Glutamatergic neuron (in vitro differentiated cells): ENCODE measurements around the gene THBS4. TPM values are rescaled to one million over a fixed set of nuclear protein-coding genes. Genes with fewer than 3 reads are reported as not detected.
A peak's percentile ranks its signal among the peaks of the same experiment; 100 is the strongest.

Experiments
- DNase-seq: peaks from one replicate; pipeline ENCODE4 v3.0.0; 2022
- H3K27ac Mint-ChIP-seq: one replicate; pipeline ENCODE4 v1.8.0; 2020; ENCODE audit warnings: mild to moderate bottlenecking, mixed read lengths, inconsistent platforms; ENCODE audit not compliant: unreplicated experiment
- H3K27me3 Mint-ChIP-seq: one replicate; pipeline ENCODE4 v1.8.0; 2020; ENCODE audit warnings: mild to moderate bottlenecking, moderate library complexity, mixed read lengths, inconsistent platforms; ENCODE audit not compliant: unreplicated experiment
- H3K36me3 Mint-ChIP-seq: one replicate; pipeline ENCODE4 v1.8.0; 2020; ENCODE audit warnings: mild to moderate bottlenecking, mixed read lengths, inconsistent platforms; ENCODE audit not compliant: unreplicated experiment
- H3K4me1 Mint-ChIP-seq: one replicate; pipeline ENCODE4 v1.8.0; 2020; ENCODE audit warnings: mild to moderate bottlenecking, low read depth, mixed read lengths, inconsistent platforms; ENCODE audit not compliant: unreplicated experiment
- H3K4me3 Mint-ChIP-seq: one replicate; pipeline ENCODE4 v1.8.0; 2020; ENCODE audit warnings: mild to moderate bottlenecking, mixed read lengths, inconsistent platforms; ENCODE audit not compliant: unreplicated experiment
- H3K9me3 Mint-ChIP-seq: one replicate; pipeline ENCODE4 v1.8.0; 2020; ENCODE audit warnings: mild to moderate bottlenecking, moderate library complexity, mixed read lengths, inconsistent platforms; ENCODE audit not compliant: unreplicated experiment
- CTCF ChIP-seq: fragments of 200-600 bp; sonication (generic); IDR thresholded peaks from one replicate; pipeline ENCODE4 v1.5.0; 2021; ENCODE audit not compliant: partially characterized antibody, unreplicated experiment
- total RNA-seq: library from RNA; stranded (reverse); fragmentation: NEBNext Ultra II Directional; extraction: Animal tissue kit (Norgen Biotek cat#: 25700); gene quantifications from one replicate; pipeline ENCODE4 v1.2.1, GENCODE V29; 2021; ENCODE audit not compliant: unreplicated experiment

THBS4 gene
- total RNA-seq, 1 donor from 2014 or later: 41.1 TPM

- DNase-seq: no peak
- no peak for TF ChIP-seq CTCF
- Mint-ChIP-seq H3K4me1 (peaks cover 5% of the 10 kb centered on the region), H3K27ac (no peak overlapping the region), H3K36me3 (no peaks in the 10 kb centered on the region), H3K9me3 (no peaks in the 10 kb centered on the region), H3K4me3 (no peak overlapping the region), H3K27me3 (no peaks in the 10 kb centered on the region)
These were observed 90.1 kb downstream of the THBS4 start for GRCh38 chr5:80125022-80125961.

DNA sequence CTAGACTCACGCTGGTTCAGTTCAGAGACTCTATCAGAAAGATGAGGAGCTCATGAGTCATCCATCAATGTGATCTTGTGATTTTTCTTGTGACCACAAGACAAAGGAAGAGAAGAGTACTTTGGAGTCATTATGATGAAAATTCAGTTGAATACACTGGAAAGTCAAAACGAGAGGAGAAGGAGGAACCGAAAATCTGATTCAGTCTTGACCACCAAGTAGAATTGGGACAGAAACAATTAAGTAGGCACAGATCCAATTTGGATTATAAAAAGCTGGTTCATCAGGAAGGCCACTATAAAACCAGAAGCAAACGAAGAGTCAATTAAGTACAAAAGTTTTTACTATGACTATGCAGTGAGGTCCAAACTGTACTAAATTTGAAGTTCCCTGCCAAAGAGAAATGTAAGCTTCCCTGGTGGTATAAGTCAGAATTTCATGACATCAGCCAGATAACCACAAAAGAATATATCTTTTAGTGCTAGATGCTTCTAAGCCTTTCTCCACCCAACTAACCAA is 90.9 kb downstream of the THBS4 start:
- Mint-ChIP-seq H3K27ac (no peak overlapping the region), H3K9me3 (no peaks in the 10 kb centered on the region), H3K4me3 (no peak overlapping the region), H3K36me3 (peaks cover 5% of the 10 kb centered on the region), H3K27me3 (no peaks in the 10 kb centered on the region), H3K4me1 (peaks cover 5% of the 10 kb centered on the region)
- DNase-seq: no peak
- TF ChIP-seq CTCF: peak; percentile 29

GRCh38 chr5:80127116-80127552 is 92.0 kb downstream of the THBS4 start:
- no peak for DNase-seq
- no peak overlapping the region for H3K4me3 Mint-ChIP-seq
- H3K4me1 Mint-ChIP-seq: peaks cover 5% of the 10 kb centered on the region
- peaks cover 10% of the 10 kb centered on the region for H3K36me3 Mint-ChIP-seq
- H3K27me3 Mint-ChIP-seq: no peaks in the 10 kb centered on the region
- H3K27ac Mint-ChIP-seq: no peak overlapping the region
- no peak for TF ChIP-seq CTCF
- no peaks in the 10 kb centered on the region for H3K9me3 Mint-ChIP-seq

DNA sequence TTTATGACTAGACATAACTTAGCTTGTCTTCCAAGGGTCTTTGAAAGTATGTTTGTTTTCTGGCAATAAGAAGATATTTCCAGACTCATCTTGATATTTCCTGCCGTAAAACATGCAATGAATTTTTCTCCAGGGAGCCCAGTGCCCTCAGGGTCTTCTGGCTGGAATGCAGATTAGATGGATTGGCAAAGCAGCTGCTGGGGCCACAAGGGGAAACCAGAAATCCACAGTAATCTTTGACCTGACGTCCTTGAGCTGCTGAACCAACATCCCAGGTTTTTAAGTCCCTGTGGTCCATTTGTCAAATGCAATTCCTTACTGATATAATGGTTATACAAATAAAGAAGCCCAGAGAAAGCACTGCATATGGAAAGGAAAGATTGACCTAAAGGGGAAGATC is 93.0 kb downstream of the THBS4 start:
- H3K27ac Mint-ChIP-seq: no peak overlapping the region
- peaks cover 10% of the 10 kb centered on the region for H3K36me3 Mint-ChIP-seq
- peak; percentile 60 for DNase-seq
- H3K4me3 Mint-ChIP-seq: no peak overlapping the region
- peaks cover 5% of the 10 kb centered on the region for H3K4me1 Mint-ChIP-seq
- TF ChIP-seq CTCF: no peak
- H3K27me3 Mint-ChIP-seq: no peaks in the 10 kb centered on the region
- no peaks in the 10 kb centered on the region for H3K9me3 Mint-ChIP-seq

DNA sequence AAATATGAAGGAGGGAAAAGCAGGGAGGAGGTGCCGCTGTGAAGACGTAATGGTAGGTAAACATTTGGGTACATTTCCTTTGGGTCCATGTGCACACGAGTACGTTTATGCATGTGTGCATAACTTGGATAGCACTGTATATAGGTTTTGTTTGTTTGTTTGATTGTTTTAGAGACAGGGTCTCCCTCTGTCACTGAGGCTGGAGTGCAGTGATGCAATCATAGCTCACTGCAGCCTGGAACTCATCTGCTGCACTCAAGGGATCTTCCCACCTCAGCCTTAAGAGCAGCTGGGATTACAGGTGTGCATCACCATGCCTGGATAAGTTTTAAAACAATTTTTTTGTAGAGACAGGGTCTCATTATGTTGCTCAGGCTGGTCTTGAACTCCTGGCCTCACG is 94.0 kb downstream of the THBS4 start:
- no peak overlapping the region for H3K27ac Mint-ChIP-seq
- peaks cover 10% of the 10 kb centered on the region for H3K36me3 Mint-ChIP-seq
- no peaks in the 10 kb centered on the region for H3K27me3 Mint-ChIP-seq
- TF ChIP-seq CTCF: no peak
- no peaks in the 10 kb centered on the region for H3K9me3 Mint-ChIP-seq
- H3K4me1 Mint-ChIP-seq: peaks cover 8% of the 10 kb centered on the region
- no peak for DNase-seq
- H3K4me3 Mint-ChIP-seq: no peak overlapping the region
